ENCODE data around the gene MMP2.

Gene MMP2

DNA sequence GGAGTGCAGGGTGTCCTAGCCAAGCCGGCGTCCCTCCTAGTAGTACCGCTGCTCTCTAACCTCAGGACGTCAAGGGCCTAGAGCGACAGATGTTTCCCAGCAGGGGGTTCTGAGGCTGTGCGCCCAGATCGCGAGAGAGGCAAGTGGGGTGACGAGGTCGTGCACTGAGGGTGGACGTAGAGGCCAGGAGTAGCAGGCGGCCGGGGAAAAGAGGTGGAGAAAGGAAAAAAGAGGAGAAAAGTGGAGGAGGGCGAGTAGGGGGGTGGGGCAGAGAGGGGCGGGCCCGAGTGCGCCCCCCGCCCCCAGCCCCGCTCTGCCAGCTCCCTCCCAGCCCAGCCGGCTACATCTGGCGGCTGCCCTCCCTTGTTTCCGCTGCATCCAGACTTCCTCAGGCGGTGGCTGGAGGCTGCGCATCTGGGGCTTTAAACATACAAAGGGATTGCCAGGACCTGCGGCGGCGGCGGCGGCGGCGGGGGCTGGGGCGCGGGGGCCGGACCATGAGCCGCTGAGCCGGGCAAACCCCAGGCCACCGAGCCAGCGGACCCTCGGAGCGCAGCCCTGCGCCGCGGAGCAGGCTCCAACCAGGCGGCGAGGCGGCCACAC is at the start of gene MMP2:
MMP2 (plus strand) TSS at position 372 of the 603 bp plus-strand sequence. CDS start 282 bp downstream, outside the sequence.
- DNase-seq, result no peak

DNA sequence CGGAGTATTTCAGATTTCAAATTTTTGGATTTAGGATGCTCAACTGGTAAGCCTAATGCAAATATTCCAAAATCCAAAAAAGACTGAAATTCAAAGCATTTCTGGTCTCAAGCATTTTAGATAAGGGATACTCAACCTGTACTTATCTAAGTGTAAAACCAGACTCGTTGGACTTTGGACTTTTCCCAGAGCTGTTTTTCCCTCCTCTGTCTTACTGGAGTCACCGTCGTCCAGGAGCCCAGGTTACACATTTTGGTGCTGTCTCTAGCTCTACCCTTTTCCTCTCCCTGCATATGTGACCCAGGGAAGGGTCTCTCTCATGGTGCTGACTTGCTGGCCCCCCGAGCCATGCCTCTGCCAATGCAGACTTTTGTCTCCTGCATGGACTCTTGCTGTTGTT is 46.0 kb upstream of the MMP2 start:
- DNase-seq, result no peak

DNA sequence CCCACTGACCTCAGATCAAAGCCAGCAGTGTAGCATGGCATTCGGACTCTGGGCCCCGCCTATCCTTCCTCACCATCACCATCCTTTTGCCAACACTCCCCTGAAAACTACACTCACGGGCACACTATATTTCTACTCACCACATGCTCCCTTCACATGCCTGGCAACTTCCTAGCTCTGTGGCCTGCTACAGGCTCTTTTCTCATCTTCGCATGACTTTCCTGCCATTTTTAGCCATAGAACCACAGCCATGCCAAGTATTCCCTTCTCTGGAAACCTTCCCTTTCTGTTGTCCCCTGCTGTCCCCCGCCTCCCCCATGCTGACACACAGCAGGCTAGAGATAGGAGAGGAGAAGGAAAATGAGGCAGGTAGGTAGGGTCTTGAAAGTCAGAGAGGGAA is 45.5 kb upstream of the MMP2 start:
- no peak for DNase-seq

DNA sequence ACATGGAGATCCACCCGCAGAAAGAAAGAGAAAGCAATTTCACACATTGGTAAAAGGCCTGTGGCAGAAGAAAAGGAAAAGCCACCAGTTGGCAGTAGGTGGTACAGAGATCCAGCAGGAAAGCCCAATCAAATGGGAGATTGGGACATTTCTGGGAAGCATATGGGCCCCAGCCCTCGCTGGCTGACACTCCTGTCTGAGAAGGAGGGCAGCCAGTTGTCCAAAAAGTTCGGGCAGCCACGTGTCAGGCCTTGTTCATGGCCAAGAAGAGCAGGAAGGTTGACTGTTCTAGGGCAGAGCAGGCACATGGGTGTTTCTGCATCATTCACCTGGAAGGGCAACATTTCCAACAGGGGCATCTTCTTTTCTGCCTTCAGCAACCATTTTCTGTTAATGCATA is 45.0 kb upstream of the MMP2 start:
- no peak for DNase-seq

DNA sequence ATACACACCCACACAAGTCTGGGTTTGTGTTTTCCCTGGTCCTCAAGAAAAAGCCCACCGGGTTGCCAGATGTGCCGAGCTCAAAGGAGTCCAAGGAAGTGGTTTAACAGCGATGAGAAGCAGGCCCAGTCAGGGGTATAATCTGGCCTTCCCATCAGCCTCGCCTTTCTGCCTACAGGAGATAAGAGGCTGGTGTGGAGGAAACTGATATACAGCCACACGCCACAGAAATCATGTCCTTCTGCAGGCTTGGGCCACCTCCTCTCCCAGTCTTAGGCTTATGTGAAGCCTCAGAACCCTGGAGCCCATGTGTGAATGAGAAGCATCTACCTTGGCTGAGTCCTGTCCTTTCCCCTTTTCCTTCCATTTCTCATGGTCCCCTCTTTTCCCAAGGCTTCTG is 43.6 kb upstream of the MMP2 start:
- DNase-seq, result no peak

DNA sequence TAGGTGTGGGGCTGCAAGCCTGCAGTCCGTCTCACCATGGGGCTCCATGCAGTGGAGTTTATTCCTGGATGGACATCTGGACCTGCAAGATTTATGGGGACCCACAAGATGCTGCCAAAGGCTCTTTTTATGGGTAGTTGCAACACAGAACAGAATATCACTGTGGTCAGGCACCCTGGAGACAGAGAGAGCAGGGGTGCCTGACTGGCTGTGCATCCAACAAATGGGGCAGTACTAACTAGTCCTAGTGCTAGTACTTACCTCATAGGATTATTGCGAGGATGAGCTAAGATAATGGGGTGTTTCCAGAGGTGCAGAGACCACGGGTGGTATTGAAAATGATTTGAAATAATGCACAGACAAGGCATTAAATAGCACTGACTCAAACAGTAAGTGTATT is 42.4 kb upstream of the MMP2 start:
- DNase-seq, result no peak

DNA sequence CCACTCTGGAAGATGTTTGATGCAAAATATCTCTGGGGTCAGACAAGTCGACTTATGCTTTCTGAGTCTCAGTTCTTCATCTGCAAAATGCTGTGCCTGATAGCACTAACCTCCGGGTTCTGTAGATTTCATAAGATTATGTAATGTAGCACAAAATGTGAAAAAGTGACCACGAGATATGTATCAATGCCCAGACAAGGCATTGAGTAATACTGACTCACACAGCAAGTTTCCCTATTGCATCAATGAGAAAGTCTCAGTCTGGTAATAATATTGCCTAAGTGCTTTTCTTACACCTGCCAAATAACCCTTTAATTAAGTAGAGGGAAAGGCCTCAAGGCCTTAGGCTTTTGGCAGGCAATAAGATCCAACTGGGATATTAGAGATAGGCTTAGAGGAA is 41.4 kb upstream of the MMP2 start:
- DNase-seq, result no peak

DNA sequence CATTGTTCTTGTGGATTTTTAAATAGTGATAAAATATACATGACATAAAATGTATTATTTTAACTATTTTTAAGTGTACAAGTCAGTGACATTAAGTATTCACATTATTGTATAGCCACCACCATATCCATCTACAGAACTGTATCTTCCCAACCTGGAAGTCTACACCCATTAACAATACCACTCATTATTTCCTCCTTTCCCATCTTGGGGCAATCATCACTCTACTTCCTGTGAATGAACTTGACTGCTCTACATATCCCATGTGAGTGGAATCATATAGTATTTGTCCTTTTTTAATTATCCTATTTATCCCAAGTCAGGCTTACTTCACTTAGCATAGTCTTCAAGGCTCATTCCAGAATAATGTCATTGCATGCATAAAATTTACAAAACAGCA is 40.7 kb upstream of the MMP2 start:
- DNase-seq, result no peak

DNA sequence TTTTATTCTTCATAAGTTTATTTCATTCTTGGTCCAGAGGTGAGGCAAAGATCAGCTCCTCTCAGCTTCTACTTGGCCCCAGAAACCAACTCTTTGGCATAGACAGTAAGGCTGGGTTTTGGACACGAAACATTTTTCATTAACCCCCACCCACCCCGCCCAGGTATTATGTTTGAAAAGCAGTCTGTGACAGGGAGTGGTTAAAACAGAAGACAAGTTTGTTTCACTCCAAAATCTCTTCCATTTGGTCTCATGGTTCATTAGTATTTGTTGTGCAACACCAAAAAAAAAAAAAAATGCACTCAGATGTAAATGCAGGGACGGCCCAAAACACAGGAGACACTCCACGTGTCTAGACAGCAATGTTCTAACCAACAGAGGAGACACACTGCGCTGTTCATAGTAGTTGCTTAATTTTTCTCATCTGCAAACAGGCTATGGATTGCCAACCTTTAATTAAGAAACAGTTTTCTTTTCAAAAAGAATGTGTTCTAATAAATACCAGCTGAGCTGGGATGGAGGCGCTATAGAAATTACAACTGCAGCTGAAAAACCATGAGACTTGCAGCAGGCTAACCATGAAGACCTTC is 39.8 kb upstream of the MMP2 start:
- no peak for DNase-seq

DNA sequence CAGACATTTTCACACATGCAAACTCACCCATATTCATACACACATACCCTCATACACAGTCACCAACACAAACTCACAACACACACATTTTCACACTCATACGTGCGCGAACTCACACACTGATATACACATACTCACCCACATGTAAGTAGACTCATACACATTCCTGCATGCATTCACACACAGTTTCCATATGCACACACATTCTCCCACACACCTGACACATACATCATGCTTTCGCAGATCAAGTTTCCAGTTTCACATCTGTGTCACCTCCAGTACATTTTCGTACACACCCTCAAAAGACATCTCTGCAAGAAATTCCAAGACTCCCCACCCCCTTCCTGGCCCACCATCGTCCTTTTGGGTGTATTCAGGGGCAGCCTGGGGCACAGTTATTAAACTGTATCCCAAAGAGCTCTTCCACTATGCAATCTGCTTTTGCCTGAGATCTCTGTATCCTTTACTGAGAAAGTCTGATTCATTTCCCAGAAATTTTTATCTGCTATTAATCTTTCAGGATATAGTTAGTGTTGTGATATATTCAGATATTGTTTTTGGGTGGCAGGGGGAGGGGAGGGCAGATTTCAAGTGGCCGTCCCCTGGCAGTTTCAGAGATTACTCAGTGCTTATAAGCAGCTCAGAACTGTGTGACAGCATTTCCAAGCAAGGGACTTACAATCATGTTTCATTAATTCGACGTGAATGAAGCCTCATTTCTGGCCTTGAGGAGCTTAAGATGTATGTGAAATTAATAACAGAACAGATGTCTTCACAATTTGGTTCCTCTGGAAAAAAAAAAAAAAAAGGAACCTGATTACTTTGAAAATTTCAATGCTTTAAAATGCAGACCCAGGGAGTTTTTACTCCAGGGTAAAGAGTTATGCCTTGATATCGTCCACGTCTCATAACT is 35.3 kb upstream of the MMP2 start:
- no peak for DNase-seq

DNA sequence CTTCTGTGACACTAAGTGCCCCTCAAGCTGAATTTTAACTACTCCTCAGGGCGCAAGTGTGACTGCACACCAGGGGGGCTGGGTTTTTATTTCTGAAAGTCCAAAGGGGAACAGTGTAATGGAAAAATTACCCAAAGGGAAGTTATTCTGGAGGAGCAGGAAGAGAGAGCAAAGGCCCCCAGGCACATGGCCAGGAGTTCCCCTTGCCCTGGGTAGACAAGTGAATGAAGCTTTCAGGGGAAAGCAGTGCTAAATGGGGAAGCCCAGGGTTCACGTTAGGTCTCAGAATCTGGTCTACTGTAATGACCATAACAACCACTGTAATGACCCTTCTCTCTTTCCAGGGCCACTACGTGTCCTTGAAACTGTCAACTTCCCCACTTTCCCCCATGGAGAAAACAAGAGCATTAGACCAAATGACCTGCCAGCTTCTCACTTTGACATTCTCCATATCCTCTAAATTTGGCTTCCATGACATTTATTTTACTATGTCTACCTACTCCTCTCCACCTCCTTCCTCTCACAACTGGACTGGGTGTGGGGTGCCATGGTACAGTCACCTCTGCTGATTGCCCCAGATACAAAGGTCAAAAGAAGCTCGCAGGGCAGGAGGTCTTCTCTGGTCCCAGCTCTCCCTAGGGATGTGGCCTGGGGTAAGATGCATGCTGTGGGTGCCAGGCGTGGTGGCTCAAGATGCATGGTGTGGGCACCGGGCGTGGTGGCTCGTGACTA is 34.1 kb upstream of the MMP2 start:
- DNase-seq, result no peak

DNA sequence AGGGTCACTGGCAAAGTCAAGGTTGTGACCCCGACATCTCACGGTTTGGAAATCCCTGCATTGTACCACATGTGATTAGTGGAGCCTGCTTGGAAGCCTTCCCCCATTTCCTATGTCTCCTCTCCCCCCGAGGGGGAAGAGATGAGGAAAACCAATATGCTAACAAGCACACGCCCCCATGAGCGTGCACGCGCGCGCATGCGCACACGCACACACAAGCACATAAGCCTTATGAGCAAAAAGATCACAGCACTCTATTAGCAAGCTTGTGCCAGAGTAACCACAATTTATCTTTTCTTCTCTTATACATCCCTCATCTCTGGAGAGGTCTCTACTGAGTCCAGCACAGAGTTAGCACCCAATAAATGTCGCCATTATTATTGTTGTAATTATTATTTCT is 31.8 kb upstream of the MMP2 start:
- DNase-seq, result no peak

DNA sequence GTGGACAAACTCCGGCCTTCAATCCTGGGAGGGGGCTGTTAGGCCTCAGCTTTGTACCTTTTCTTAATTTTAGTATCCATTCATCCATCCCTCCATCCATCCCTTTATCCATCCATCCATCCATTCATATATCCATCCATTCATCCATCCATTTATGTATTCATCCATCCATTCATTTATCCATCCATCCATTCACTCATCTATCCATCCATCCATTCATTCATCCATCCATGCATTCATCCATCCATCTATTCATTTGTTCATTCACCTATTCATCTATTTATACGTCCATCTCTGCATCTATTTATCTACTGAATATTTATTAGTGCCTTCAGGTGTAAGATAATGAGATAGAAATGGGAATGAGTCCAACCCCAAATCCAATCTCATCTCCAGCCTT is 26.0 kb upstream of the MMP2 start:
- DNase-seq, result no peak

DNA sequence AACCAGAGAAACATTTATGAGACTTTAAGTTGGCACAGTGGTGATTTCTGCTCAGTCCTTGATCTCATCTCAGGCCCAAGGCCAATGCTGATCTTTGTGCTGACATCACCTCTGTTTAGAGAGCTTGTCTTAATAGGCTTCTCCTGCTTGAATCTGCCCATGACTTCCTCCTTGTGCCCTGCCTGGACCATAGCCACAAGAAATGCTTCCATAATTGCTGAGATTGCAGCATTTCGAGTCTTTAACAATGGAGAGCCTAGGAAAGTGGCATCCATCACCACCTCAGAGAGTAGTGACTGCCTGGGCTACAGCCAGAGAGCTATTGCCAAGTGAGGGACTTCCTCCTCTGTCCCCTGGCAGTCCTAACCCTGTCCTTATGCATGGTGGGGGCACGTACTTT is 25.1 kb upstream of the MMP2 start:
- no peak for DNase-seq

DNA sequence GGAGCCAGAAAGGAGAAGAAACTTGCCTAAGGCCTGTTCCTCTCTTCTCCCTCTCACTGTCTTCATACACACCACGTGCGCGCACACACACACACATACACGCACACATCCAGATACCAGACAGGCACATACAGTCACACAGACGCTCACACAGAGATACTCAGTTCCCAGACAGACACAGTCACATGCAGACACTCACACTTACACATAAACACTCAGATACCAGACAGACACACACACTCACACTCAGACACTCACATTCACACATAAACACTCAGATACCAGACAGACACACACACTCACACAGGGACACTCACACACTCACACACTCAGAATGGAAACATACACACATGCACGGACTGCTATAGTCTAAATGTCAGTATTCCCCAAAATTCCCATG is 24.1 kb upstream of the MMP2 start:
- DNase-seq, result no peak

DNA sequence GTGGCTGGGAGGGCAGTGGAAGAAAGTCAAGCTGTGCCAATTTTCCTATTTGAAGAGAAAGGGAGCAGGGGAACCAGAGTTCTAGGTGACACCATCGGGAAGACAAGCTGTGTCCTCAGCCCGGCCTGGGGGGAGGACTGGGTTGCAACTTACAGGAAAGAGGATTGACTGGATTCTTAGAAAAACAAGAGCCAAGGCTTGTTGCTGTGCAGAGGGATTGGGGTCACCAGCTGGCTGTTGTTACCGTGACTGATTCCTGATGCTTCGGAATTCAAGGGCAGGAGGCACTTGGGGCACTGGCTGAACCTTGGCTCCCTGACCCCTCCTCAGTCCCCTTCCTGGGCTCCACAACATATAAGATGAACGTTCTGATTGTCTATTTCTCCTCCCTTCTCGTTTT is 16.8 kb upstream of the MMP2 start:
- DNase-seq, result no peak

DNA sequence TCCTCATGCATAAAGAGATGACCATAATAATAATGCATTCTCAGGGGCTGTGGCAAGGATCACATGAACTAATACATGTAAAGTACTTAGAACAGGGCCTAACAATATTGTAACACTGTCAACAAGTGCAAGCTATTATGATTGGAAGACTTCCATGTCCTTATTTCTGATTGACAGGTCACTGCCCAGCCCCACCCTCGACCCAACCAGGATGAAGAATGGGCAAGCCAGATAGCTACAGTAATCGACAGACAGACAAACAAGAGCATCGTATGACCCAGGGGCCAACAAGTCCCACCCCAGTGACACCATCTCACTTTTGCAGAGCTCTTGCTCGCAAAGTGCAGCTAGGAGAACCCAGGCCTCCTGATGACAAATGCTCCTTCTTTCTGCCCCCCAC is 14.6 kb upstream of the MMP2 start:
- no peak for DNase-seq

DNA sequence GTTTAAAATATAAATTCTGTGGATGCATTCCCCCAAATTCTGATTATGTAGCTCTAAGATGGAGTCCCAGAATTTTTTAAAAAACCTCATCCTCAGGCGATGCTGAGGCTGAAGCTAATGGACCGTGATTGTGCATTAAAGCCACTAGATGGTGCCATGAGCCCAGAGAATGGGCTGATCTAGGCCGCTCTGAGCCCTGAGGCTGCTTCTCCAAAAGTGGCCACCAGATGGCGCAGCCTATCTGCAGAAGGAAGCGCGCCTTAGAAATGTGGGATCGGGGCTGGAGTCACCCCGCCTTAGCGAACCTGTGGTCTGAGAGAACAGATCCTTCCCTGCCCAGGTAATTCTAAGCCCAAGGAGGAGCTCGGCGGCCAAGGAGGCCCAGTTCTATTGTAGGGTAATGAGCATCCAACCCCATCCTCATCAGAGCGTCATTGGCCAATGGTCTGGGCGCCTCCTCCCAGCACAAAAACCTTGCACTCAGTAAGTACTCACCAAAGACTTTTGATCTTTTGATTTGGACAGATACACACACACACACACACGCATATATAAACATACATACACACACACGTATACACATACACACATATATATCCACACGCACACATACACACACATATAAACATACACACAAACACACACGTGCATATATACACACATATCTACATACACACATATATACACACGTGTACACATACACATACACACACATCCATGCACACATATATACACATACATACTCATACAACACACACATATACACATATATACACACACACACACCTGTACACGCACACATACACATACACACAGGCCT is 13.7 kb upstream of the MMP2 start:
- peak; percentile 70 to 84 for DNase-seq

DNA sequence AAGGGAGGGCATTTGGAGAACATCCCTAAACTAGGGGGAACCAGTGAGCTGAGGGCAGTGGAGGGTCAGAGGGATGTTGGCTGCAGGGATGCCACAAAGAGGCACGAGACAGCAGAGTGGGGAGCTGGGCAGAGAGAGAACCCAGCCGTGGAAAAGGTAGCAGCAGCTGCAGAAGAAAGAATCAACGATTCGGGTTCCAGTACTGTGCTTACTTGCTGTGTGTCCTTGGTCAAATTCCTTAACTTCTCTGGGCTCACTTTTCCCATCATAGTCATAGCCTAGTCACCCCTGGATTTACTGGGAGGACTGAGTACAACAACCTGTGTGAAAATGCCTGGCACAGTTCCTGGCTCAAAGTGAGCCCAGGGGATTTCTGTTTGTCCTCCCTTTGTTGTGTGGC is 12.8 kb upstream of the MMP2 start:
- no peak for DNase-seq

DNA sequence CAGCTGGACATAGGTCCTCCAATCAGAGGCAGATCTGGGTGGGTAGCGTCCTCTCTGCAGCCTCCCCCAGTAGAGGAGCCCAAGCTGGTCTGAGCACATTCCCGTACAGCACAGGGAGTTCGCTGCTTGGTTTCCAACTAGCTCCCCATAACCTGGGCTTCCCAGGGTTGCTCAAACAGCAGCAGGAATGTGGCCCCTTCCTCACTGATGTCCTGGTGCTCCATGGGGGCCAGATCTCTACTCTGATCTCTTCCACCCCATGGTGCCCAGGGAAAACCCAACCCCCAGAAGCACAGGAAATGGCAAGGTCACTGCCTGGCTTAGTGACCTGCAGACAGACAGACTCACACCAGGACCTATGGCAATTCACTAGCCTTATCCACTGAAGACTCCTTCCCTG is 11.1 kb upstream of the MMP2 start:
- DNase-seq, result no peak

DNA sequence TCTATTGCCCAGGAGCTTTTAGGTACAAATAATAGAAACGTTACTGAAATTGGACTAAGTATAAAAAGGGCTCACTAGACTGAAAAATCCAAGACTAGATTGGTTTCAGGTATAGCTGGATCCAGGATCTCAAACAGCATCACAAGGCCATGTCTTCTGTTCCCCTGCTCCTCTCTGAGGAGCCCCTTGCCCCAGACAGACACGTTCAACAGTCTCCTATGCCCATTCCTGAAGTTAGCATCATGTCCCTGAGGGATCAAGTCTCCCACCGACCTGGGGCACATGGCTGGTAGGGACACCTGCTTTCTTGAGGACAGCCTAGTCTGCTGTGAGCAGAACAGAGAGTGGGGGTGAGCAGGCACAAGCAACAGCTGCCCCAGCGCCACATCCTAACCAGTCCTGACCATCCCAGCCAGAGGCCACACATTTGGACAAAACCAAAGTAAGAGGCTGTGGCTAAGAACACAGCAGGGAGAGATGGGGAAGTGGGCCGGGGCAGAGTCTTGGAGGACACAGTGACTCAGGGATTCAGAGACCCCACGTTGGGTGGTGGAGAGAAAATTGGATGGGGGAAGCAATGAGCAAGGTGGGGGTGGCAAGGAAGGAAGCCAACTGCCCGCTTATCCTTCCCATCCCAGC is 10.5 kb upstream of the MMP2 start:
- no peak for DNase-seq

Data from stimulated activated CD4-positive, alpha-beta T cell treated with anti-CD3 and anti-CD28 coated beads, Interleukin-4, amount 100 ng/mL, for 4 hours (primary cell).